CD4-positive, alpha-beta T cell (primary cell): ENCODE measurements around the gene NCR3LG1. TPM values are rescaled to one million over a fixed set of nuclear protein-coding genes. Genes with fewer than 3 reads are reported as not detected.

Source experiments
- ATAC-seq: fragments of 200-7000 bp; cut with Tn5 transposase; one replicate; pipeline ENCODE4 v1.10.0; 2022; ENCODE audit warnings: mild to moderate bottlenecking; ENCODE audit not compliant: poor library complexity
- CTCF ChIA-PET: fragments of 350-600 bp; sonication (Branson Sonifier 250); formaldehyde crosslinking; loops from one replicate; lab custom pipeline; 2021; ENCODE audit warnings: antibody characterized with exemption, inconsistent platforms; lab: Charles Lee
- POLR2A ChIA-PET: fragments of 350-600 bp; sonication (Branson Sonifier 250); formaldehyde crosslinking; loops from one replicate; lab custom pipeline; 2021; ENCODE audit warnings: antibody characterized with exemption, inconsistent platforms; lab: Charles Lee
- DNase-seq, 14 experiments: peaks; one replicate each; pipeline ENCODE4 v3.0.0-alpha.2; 2013 to 2020; ENCODE audit warnings: mixed read lengths in 2 of 14
- H3K27ac ChIP-seq, 2 donors: one replicate each; pipeline versions ENCODE4 v1.5.1 to v1.7.0; 2013; ENCODE audit warnings: low read length in 2 of 2, low read depth in 1 of 2, mild to moderate bottlenecking in 1 of 2
- H3K27me3 ChIP-seq, 2 experiments: 1 replicate in 1 of 2; 2 replicates in 1 of 2; pipeline versions ENCODE4 v1.6.1 to v1.7.0; 2013; ENCODE audit warnings: low read length in 2 of 2, control low read depth in 1 of 2, mild to moderate bottlenecking in 1 of 2, moderate library complexity in 1 of 2; ENCODE audit not compliant: insufficient read depth in 2 of 2, control insufficient read depth in 1 of 2
- H3K36me3 ChIP-seq: one replicate; pipeline ENCODE4 v1.6.1; 2013; ENCODE audit warnings: low read length, control low read depth; ENCODE audit not compliant: insufficient read depth
- H3K4me1 ChIP-seq: one replicate; pipeline ENCODE4 v1.6.1; 2013; ENCODE audit warnings: low read length, control low read depth; ENCODE audit not compliant: insufficient read depth
- H3K4me3 ChIP-seq: one replicate; pipeline ENCODE4 v1.5.1; 2013; ENCODE audit warnings: mild to moderate bottlenecking, low read length, moderate library complexity
- H3K9me3 ChIP-seq, 2 experiments: 1 replicate in 1 of 2; 2 replicates in 1 of 2; pipeline versions ENCODE4 v1.6.1 to v1.7.0; 2013; ENCODE audit warnings: low read length in 2 of 2, mild to moderate bottlenecking in 2 of 2, control low read depth in 1 of 2, moderate library complexity in 1 of 2; ENCODE audit not compliant: control insufficient read depth in 1 of 2, insufficient read depth in 1 of 2
- H3K27ac Mint-ChIP-seq: one replicate; pipeline ENCODE4 v1.8.0; 2020; ENCODE audit warnings: mixed read lengths
- H3K27me3 Mint-ChIP-seq: one replicate; pipeline ENCODE4 v1.8.0; 2021; ENCODE audit warnings: mixed read lengths
- H3K36me3 Mint-ChIP-seq: one replicate; pipeline ENCODE4 v1.8.0; 2021; ENCODE audit warnings: low read depth, mixed read lengths
- H3K4me1 Mint-ChIP-seq: one replicate; pipeline ENCODE4 v1.8.0; 2021; ENCODE audit warnings: low read depth, mixed read lengths
- H3K4me3 Mint-ChIP-seq: one replicate; pipeline ENCODE4 v1.8.0; 2020; ENCODE audit warnings: mild to moderate bottlenecking, mixed read lengths
- H3K9me3 Mint-ChIP-seq: one replicate; pipeline ENCODE4 v1.8.0; 2020; ENCODE audit warnings: mixed read lengths
- CTCF ChIP-seq: fragments of 200-600 bp; IDR thresholded peaks from one replicate; pipeline ENCODE4 v1.8.0; 2022; ENCODE audit warnings: antibody characterized with exemption, mild to moderate bottlenecking
- intact Hi-C, 2 experiments: fragments of 100-400 bp; cut with DNase I in 1 of 2; cut with micrococcal nuclease in 1 of 2; formaldehyde crosslinking; loops; one replicate each; pipeline versions ENCODE4 v1.15.1 to v1.9.0; 2023 to 2025; cut with DNase I, micrococcal nuclease
- total RNA-seq, 174 experiments: library from RNA in 2 of 174; stranded (reverse) in 2 of 174; gene quantifications; one replicate each; pipeline ENCODE4 v1.2.3 and lab custom pipeline; 2021 to 2026

Gene NCR3LG1
- total RNA-seq, 2 experiments from 2014 or later = 2.2 to 2.4 TPM

- Histone ChIP-seq H3K27me3 (peaks cover 0 to under 1% of the 10 kb centered on the region in 2 experiments), H3K36me3 (no peaks in the 10 kb centered on the region), H3K4me1 (no peaks in the 10 kb centered on the region), H3K27ac (no peak overlapping the region), H3K9me3 (no peaks in the 10 kb centered on the region), H3K4me3 (no peak overlapping the region)
- Mint-ChIP-seq H3K27ac (no peak overlapping the region), H3K36me3 (no peaks in the 10 kb centered on the region), H3K9me3 (no peaks in the 10 kb centered on the region), H3K4me3 (no peak overlapping the region), H3K4me1 (no peaks in the 10 kb centered on the region), H3K27me3 (no peaks in the 10 kb centered on the region)
- no peak for TF ChIP-seq CTCF
- ChIA-PET CTCF (no interaction called here), POLR2A (no interaction called here)
- intact Hi-C loops = no loop called here
- no peak for DNase-seq
- ATAC-seq = no peak
These were observed 53.8 kb downstream of the NCR3LG1 start for GRCh38 chr11:17405232-17406005.

- Histone ChIP-seq H3K36me3 (no peaks in the 10 kb centered on the region), H3K9me3 (no peaks in the 10 kb centered on the region), H3K4me1 (no peaks in the 10 kb centered on the region), H3K27me3 (peaks cover 0 to 2% of the 10 kb centered on the region in 2 experiments), H3K4me3 (no peak overlapping the region), H3K27ac (no peak overlapping the region)
- no peak overlapping the region for H3K27ac Mint-ChIP-seq
- ChIA-PET CTCF (no interaction called here), POLR2A (no interaction called here)
- H3K36me3 Mint-ChIP-seq = no peaks in the 10 kb centered on the region
- DNase-seq (no peak), ATAC-seq (no peak)
- no peak for TF ChIP-seq CTCF
- H3K9me3 Mint-ChIP-seq = no peaks in the 10 kb centered on the region
- intact Hi-C loops = no loop called here
- H3K4me3 Mint-ChIP-seq = no peak overlapping the region
- no peaks in the 10 kb centered on the region for H3K4me1 Mint-ChIP-seq
- H3K27me3 Mint-ChIP-seq = no peaks in the 10 kb centered on the region
These were observed 54.6 kb downstream of the NCR3LG1 start for GRCh38 chr11:17406082-17406817.

- H3K9me3 ChIP-seq = no peaks in the 10 kb centered on the region
- no peak overlapping the region for H3K4me3 ChIP-seq
- H3K27me3 ChIP-seq = peaks cover 0 to 2% of the 10 kb centered on the region in 2 experiments
- H3K4me1 Mint-ChIP-seq = no peaks in the 10 kb centered on the region
- ATAC-seq (no peak), DNase-seq (no peak)
- no peak overlapping the region for H3K4me3 Mint-ChIP-seq
- no peaks in the 10 kb centered on the region for H3K36me3 ChIP-seq
- H3K4me1 ChIP-seq = no peaks in the 10 kb centered on the region
- H3K27me3 Mint-ChIP-seq = no peaks in the 10 kb centered on the region
- no peaks in the 10 kb centered on the region for H3K36me3 Mint-ChIP-seq
- H3K9me3 Mint-ChIP-seq = no peaks in the 10 kb centered on the region
- POLR2A ChIA-PET = no interaction called here
- no peak for TF ChIP-seq CTCF
- CTCF ChIA-PET = no interaction called here
- no peak overlapping the region for H3K27ac Mint-ChIP-seq
- intact Hi-C loops = no loop called here
- H3K27ac ChIP-seq = no peak overlapping the region
These were observed 55.2 kb downstream of the NCR3LG1 start for GRCh38 chr11:17406818-17407149.
